BJ (cell line): ENCODE results near the gene WDR31. TPM values are rescaled to one million over a fixed set of nuclear protein-coding genes. Genes with fewer than 3 reads are reported as not detected.

Experiments used
- CTCF ChIA-PET: fragments of 350-600 bp; formaldehyde crosslinking; extraction: SDS; loops from one replicate; lab custom pipeline; 2021; ENCODE audit warnings: antibody characterized with exemption, inconsistent platforms; lab: Yijun Ruan, JAX
- POLR2A ChIA-PET: fragments of 300-600 bp; sonication (Branson Sonifier 250); formaldehyde crosslinking; extraction: SDS; loops from one replicate; lab custom pipeline; 2021; ENCODE audit warnings: antibody characterized with exemption; lab: Charles Lee
- DNase-seq: peaks from one replicate; pipeline ENCODE4 v3.0.0-alpha.2; 2011; ENCODE audit warnings: low read depth
- H3K27me3 ChIP-seq: 2 replicates; pipeline ENCODE4 v1.6.0; 2011; ENCODE audit warnings: low read length; ENCODE audit not compliant: control insufficient read depth, insufficient read depth
- H3K36me3 ChIP-seq: 2 replicates; pipeline ENCODE4 v1.5.1; 2011; ENCODE audit warnings: low read length; ENCODE audit not compliant: control insufficient read depth, insufficient read depth
- H3K4me3 ChIP-seq: 2 replicates; pipeline ENCODE4 v1.5.1; 2011; ENCODE audit warnings: low read depth, mild to moderate bottlenecking, control low read depth, low read length
- CTCF ChIP-seq: IDR thresholded peaks from 2 replicates; pipeline ENCODE4 v1.5.1; 2011; ENCODE audit warnings: low read depth, mild to moderate bottlenecking, control low read depth, inconsistent platforms, low read length, moderate library complexity; ENCODE audit not compliant: insufficient read depth
- polyA plus RNA-seq: library from polyadenylated mRNA; depleted of rRNA; stranded (reverse); fragments of >200 nt; gene quantifications from 2 replicates; pipeline ENCODE4 v1.2.3, GENCODE V29; 2011

The WDR31 gene
- polyA plus RNA-seq, 1 experiment: 1.6 TPM

GRCh38 chr9:113317777-113318176 is 22.3 kb downstream of the WDR31 start:
- ChIA-PET CTCF (interaction anchor here (0.7 to 1.4 kb wide), 4 partner anchors 9 to 18 kb away, joined by 3 to 6 read pairs (median 4); no protein-coding TSS in a partner anchor), POLR2A (no interaction called here)
- no peaks in the 10 kb centered on the region for H3K36me3 ChIP-seq
- TF ChIP-seq CTCF: no peak
- H3K27me3 ChIP-seq: no peaks in the 10 kb centered on the region
- H3K4me3 ChIP-seq: no peak overlapping the region
- DNase-seq: no peak

GRCh38 chr9:113316030-113316429 is 24.0 kb downstream of the WDR31 start:
- H3K4me3 ChIP-seq: no peak overlapping the region

GRCh38 chr9:113315231-113315630 is 24.8 kb downstream of the WDR31 start:
- no peak for DNase-seq
- ChIA-PET CTCF (no interaction called here), POLR2A (no interaction called here)
- Histone ChIP-seq H3K4me3 (no peak overlapping the region), H3K27me3 (no peaks in the 10 kb centered on the region), H3K36me3 (no peaks in the 10 kb centered on the region)
- TF ChIP-seq CTCF: no peak

More at GRCh38 chr9:113316030-113316429, 24.0 kb downstream of the WDR31 start:
- H3K36me3 ChIP-seq: no peaks in the 10 kb centered on the region
- no peak for TF ChIP-seq CTCF
- DNase-seq: no peak
- no peaks in the 10 kb centered on the region for H3K27me3 ChIP-seq
- CTCF ChIA-PET: no interaction called here
- POLR2A ChIA-PET: no interaction called here

GRCh38 chr9:113313261-113313660 is 26.8 kb downstream of the WDR31 start:
- ChIA-PET CTCF (interaction anchor here (7.6 kb wide), 1 partner anchor 90 kb away, joined by 74 read pairs; the partner anchor contains the start of gene ALAD), POLR2A (no interaction called here)
- Histone ChIP-seq H3K4me3 (no peak overlapping the region), H3K27me3 (no peaks in the 10 kb centered on the region), H3K36me3 (no peaks in the 10 kb centered on the region)
- DNase-seq: no peak
- no peak for TF ChIP-seq CTCF

- POLR2A ChIA-PET: interaction anchor here (0.9 to 1.1 kb wide), 3 partner anchors 42 to 98 kb away, joined by 3 to 4 read pairs (median 3); partner anchors contain the start of genes ALAD, C9orf43 and POLE3
- CTCF ChIA-PET: interaction anchor here (0.8 to 7.6 kb wide), 5 partner anchors 11 to 343 kb away, joined by 3 to 74 read pairs (median 3); partner anchors contain the start of gene ALAD
- DNase-seq: peak; percentile 31
Observed at GRCh38 chr9:113311961-113312360, 28.1 kb downstream of the WDR31 start.

More at GRCh38 chr9:113311961-113312360, 28.1 kb downstream of the WDR31 start:
- TF ChIP-seq CTCF: no peak
- no peaks in the 10 kb centered on the region for H3K27me3 ChIP-seq
- H3K4me3 ChIP-seq: no peak overlapping the region
- H3K36me3 ChIP-seq: no peaks in the 10 kb centered on the region
